K562 (cell line): ENCODE measurements around the gene GSDME.

ENCODE experiments used
- KLF16 ChIP-seq: IDR thresholded peaks from 2 replicates; pipeline ENCODE4 v1.6.1; 2016; ENCODE audit warnings: antibody characterized with exemption
- SIN3B ChIP-seq: fragments of 450-650 bp; IDR thresholded peaks from 2 replicates; pipeline ENCODE4 v1.6.1; 2017; ENCODE audit warnings: low read depth, mild to moderate bottlenecking, moderate library complexity
- TF ChIP-seq, protein P1 (sequence below), 3 experiments: IDR thresholded peaks in 2 of 3; conservative IDR thresholded peaks in 1 of 3; 2 replicates each; pipeline ENCODE4 v1.5.1; 2011 to 2012; ENCODE audit warnings: low read length in 3 of 3, mild to moderate bottlenecking in 3 of 3, control low read depth in 2 of 3, improper control_type of control experiment in 1 of 3, inconsistent platforms in 1 of 3, low read depth in 1 of 3, mixed read lengths in 1 of 3, moderate library complexity in 1 of 3; ENCODE audit not compliant: insufficient read depth in 2 of 3

DNA sequence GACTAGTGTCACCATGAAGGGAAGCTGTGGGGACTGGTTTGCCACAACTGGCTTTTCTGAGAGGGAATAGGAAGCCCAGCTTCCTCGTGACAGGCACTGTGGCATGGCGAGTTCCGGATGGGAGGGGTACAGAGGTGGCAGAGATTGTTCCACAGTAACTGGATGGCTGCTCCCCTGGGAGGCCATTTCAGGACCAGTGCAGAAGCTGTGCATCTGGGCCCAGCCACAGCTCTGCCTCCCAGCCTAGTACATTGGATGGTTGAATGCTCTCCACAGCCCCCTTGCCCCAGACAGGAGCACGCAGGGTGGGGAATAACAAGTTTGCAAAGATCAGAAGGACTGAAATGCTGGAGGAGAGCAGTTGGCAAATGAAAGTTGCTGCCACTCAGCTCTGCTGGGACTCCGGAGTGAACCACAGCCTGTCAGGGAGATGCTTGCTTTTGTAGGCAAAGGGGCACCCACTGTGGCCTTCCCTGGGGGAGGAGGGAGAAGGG, 51.8 kb downstream of the GSDME start:
- TF ChIP-seq KLF16 (no peak), SIN3B (no peak)
- TF ChIP-seq, protein P1, sequence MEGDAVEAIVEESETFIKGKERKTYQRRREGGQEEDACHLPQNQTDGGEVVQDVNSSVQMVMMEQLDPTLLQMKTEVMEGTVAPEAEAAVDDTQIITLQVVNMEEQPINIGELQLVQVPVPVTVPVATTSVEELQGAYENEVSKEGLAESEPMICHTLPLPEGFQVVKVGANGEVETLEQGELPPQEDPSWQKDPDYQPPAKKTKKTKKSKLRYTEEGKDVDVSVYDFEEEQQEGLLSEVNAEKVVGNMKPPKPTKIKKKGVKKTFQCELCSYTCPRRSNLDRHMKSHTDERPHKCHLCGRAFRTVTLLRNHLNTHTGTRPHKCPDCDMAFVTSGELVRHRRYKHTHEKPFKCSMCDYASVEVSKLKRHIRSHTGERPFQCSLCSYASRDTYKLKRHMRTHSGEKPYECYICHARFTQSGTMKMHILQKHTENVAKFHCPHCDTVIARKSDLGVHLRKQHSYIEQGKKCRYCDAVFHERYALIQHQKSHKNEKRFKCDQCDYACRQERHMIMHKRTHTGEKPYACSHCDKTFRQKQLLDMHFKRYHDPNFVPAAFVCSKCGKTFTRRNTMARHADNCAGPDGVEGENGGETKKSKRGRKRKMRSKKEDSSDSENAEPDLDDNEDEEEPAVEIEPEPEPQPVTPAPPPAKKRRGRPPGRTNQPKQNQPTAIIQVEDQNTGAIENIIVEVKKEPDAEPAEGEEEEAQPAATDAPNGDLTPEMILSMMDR (IDR thresholded peaks at IDR 0.05 in 2 of 3, conservative IDR thresholded peaks at IDR 0.05 in 1 of 3; ENCODE audit: insufficient read depth in 2 of 3, low read depth in 1 of 3, low read length in 3 of 3), result no peak
